Psoas muscle (tissue), 8 donors: ENCODE measurements around the gene PPP1R37. TPM values are rescaled to one million over a fixed set of nuclear protein-coding genes. Genes with fewer than 3 reads are reported as not detected.

Experiments used
- ATAC-seq, 4 donors: fragments of 200-7000 bp; cut with Tn5 transposase; one replicate each; pipeline ENCODE4 v1.9.1; 2020; ENCODE audit warnings: moderate library complexity in 3 of 4, mild to moderate bottlenecking in 2 of 4
- DNase-seq, 2 donors: peaks; one replicate each; pipeline ENCODE4 v3.0.0-alpha.2; 2020
- H3K27ac ChIP-seq: fragments of 200-600 bp; one replicate; pipeline ENCODE4 v1.8.0; 2022
- H3K27me3 ChIP-seq, 3 donors: fragments of 200-600 bp in 1 of 3; one replicate each; pipeline versions ENCODE4 v1.6.1 to v1.8.0; 2013 to 2022; ENCODE audit warnings: low read length in 2 of 3, mild to moderate bottlenecking in 2 of 3, moderate library complexity in 1 of 3; ENCODE audit not compliant: insufficient read depth in 3 of 3
- H3K36me3 ChIP-seq, 2 donors: fragments of 200-600 bp in 1 of 2; one replicate each; pipeline versions ENCODE4 v1.6.1 to v1.8.0; 2013 to 2022; ENCODE audit warnings: low read depth in 1 of 2, mild to moderate bottlenecking in 1 of 2, moderate library complexity in 1 of 2; ENCODE audit not compliant: insufficient read depth in 1 of 2
- H3K4me1 ChIP-seq: fragments of 200-600 bp; one replicate; pipeline ENCODE4 v1.8.0; 2022
- H3K4me3 ChIP-seq: fragments of 200-600 bp; one replicate; pipeline ENCODE4 v1.8.0; 2022; ENCODE audit warnings: mild to moderate bottlenecking
- H3K9me3 ChIP-seq: fragments of 200-600 bp; one replicate; pipeline ENCODE4 v1.8.0; 2022
- CTCF ChIP-seq: fragments of 200-600 bp; IDR thresholded peaks from one replicate; pipeline ENCODE4 v1.8.0; 2022; ENCODE audit warnings: antibody characterized with exemption
- WGBS, 3 donors: extraction: QIAGEN DNeasy Blood & Tissue Kit; methylation state at CpG; one replicate each; pipeline versions ENCODE4 v1.1.6 to v1.1.7; 2013; 5-methylcytosine and 5-hydroxymethylcytosine counted together
- intact Hi-C, 2 donors: fragments of 100-400 bp; cut with DNase I; formaldehyde crosslinking; loops; one replicate each; pipeline versions ENCODE4 v1.11.0 to v1.14.2; 2022
- polyA plus RNA-seq, 3 donors: library from polyadenylated mRNA; stranded (reverse); fragments of 200-250 nt; gene quantifications; one replicate each; pipeline ENCODE4 v1.2.3, GENCODE V29; 2013
- total RNA-seq, 4 donors: library from RNA; stranded (reverse); fragmentation: NEBNext Ultra II Directional in 2 of 4; extraction: Animal tissue kit (Norgen Biotek cat#: 25700) in 2 of 4; gene quantifications; one replicate each; pipeline versions ENCODE4 v1.2.1 to v1.2.4, GENCODE V29; 2021 to 2023
- donor health status: healthy with polysubstance abuse.
- donor health status: DM: no; HTN: no; CAD: no; lungs with moderate emphysema.
- donor health status: Bipolar disorder and iron deficiency.
- donor health status: healthy.
- donor health status: DM: yes; HTN: yes; CAD: no.
- donor health status: DM: no; HTN: no; CAD: no.
- donor health status: DM: no; HTN: no; CAD: no.
- donor health status: DM: yes; HTN: yes; CAD: no.

PPP1R37 gene
- total and polyA plus RNA-seq, 7 donors = 25.5 to 39.5 (median 29.3) TPM

- no peaks in the 10 kb centered on the region for H3K9me3 ChIP-seq
- no peak overlapping the region for H3K27ac ChIP-seq
- WGBS, 3 donors = 90 to 95% (median 92%) methylated on average over 7 of the region's 7 CpGs
- intact Hi-C loops = loop anchor here (5.0 to 10.0 kb wide), 2 partner anchors 34 to 112 kb away; partner anchors contain the start of gene PPP1R37 (in 1 of the 2)
- peaks cover 4% of the 10 kb centered on the region for H3K4me1 ChIP-seq
- TF ChIP-seq CTCF = no peak
- DNase-seq (no peak), ATAC-seq (no peak)
- H3K4me3 ChIP-seq = no peak overlapping the region
- no peaks in the 10 kb centered on the region for H3K36me3 ChIP-seq
- no peaks in the 10 kb centered on the region for H3K27me3 ChIP-seq
Observed at GRCh38 chr19:45126654-45127053, 33.7 kb downstream of the PPP1R37 start.

- TF ChIP-seq CTCF = no peak
- no peak overlapping the region for H3K4me3 ChIP-seq
- no peak overlapping the region for H3K27ac ChIP-seq
- H3K27me3 ChIP-seq = no peaks in the 10 kb centered on the region
- peaks cover 4% of the 10 kb centered on the region for H3K4me1 ChIP-seq
- H3K36me3 ChIP-seq = no peaks in the 10 kb centered on the region
- DNase-seq = no peak
- whole genome bisulfite sequencing, 3 donors = 94 to 96% (median 96%) methylated on average over 5 of the region's 5 CpGs
- no peaks in the 10 kb centered on the region for H3K9me3 ChIP-seq
- ATAC-seq = no peak
- intact Hi-C loops = loop anchor here (5.0 to 10.0 kb wide), 2 partner anchors 36 to 113 kb away; partner anchors contain the start of gene PPP1R37 (in 1 of the 2)
Observed at GRCh38 chr19:45128146-45128545, 35.2 kb downstream of the PPP1R37 start.

- TF ChIP-seq CTCF = no peak
- 68 to 81% (median 80%) methylated on average over 5 of the region's 5 CpGs for WGBS, 3 donors
- intact Hi-C loops = loop anchor here (5.0 to 10.0 kb wide), 2 partner anchors 37 to 114 kb away; partner anchors contain the start of gene PPP1R37 (in 1 of the 2)
Observed at GRCh38 chr19:45128806-45129205, 35.8 kb downstream of the PPP1R37 start.

GRCh38 chr19:45130236-45130635 is 37.3 kb downstream of the PPP1R37 start:
- H3K4me3 ChIP-seq = no peak overlapping the region
- DNase-seq (no peak), ATAC-seq (no peak)
- no peaks in the 10 kb centered on the region for H3K36me3 ChIP-seq
- WGBS, 3 donors = 72 to 80% (median 75%) methylated on average over 13 of the region's 13 CpGs
- no peaks in the 10 kb centered on the region for H3K9me3 ChIP-seq
- intact Hi-C loops = no loop called here
- H3K27me3 ChIP-seq = no peaks in the 10 kb centered on the region
- no peak for TF ChIP-seq CTCF
- no peak overlapping the region for H3K27ac ChIP-seq
- peaks cover 4% of the 10 kb centered on the region for H3K4me1 ChIP-seq

More at GRCh38 chr19:45128806-45129205, 35.8 kb downstream of the PPP1R37 start:
- DNase-seq (no peak), ATAC-seq (no peak)
- Histone ChIP-seq H3K36me3 (no peaks in the 10 kb centered on the region), H3K9me3 (no peaks in the 10 kb centered on the region), H3K27me3 (no peaks in the 10 kb centered on the region), H3K4me1 (peaks cover 4% of the 10 kb centered on the region), H3K27ac (no peak overlapping the region), H3K4me3 (no peak overlapping the region)
